GM21528 (cell line): ENCODE data around the gene MAGOHB.
A peak's percentile ranks its signal among the peaks of the same experiment; 100 is the strongest.
"Not testable (repeated sequence)": the region's sequence is repeated elsewhere in the genome, so short reads cannot be mapped to it uniquely, and the experiment has no call there.

Source experiments
- ATAC-seq: cut with Tn5 transposase; IDR thresholded peaks from one replicate; pipeline ENCODE4 v1.9.1; 2021; ENCODE audit warnings: mild to moderate bottlenecking, moderate library complexity; ENCODE audit not compliant: unreplicated experiment, low FRiP score

MAGOHB gene

DNA sequence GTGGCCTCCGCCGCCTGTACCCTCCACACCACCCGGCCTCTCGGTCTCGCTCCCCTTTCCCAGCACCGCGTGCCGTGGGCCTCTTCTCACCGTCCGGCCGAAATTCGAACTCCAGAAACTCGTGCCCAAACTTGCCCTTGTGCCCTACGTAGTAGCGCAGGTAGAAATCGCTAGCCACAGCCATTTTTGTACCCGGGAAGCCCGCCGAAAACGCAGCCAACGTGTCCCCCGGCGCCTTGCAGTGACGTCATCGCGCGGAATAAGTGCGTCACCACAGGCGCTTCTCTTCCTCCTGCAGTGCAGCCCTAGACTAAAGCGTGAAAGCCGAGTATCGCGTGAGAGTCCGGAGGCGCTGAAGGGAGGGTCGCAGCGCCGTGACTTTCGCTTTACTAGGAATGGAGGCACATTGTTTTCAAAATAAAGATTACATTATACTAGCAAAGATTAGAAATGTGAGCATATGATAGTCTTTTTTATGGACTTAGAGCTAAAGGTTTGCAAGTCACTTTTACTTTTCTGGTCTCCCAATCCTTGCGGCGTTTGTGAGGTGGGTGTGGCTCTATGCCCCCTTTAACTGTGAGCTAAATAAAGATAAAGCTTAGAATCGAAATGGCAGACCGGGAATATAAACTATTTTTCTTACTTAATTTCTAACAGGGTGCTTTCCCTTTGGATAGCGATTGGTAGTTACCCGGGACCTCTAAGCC, at the start of gene MAGOHB:
Gene MAGOHB (minus strand): TSS at position 261 of the 707 bp plus-strand sequence. CDS start 77 bp downstream, at position 184.
- peak; percentile 93 for ATAC-seq

DNA sequence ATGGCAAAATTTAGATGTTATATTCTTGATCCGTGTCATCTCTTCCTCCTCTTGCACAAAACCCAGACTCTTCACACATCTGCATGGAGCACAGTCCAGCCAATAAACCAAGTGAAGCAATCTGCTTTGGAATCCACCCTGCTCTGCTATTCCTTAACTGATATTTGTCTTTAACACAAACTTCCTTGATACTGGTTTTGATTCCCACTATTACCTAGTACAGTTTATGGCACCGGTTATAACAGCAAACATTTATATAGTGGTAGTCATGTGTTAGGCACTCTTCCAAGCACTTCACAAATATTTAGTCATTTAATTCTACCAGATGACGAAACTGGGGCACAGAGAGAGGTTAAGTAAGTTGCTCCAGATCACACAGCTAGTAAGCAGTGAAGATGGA, 47.9 kb upstream of the MAGOHB start:
- ATAC-seq = no peak

DNA sequence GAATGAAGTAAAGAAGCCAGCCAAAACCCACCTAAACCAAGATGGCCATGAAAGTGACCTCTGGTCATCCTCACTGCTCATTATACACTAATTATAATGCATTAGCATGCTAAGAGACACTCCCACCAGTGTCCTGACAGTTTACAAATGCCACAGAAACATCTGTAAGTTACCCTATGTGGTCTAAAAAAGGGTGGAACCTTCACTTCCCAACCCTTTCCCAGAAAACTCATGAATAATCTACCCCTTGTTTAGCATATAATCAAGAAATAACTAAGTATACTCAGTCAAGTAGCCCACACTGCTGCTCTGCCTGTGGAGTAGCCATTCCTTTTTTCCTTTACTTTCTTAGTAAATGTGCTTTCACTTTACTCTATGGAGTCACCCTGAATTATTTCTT, 40.6 kb upstream of the MAGOHB start:
- no peak for ATAC-seq

DNA sequence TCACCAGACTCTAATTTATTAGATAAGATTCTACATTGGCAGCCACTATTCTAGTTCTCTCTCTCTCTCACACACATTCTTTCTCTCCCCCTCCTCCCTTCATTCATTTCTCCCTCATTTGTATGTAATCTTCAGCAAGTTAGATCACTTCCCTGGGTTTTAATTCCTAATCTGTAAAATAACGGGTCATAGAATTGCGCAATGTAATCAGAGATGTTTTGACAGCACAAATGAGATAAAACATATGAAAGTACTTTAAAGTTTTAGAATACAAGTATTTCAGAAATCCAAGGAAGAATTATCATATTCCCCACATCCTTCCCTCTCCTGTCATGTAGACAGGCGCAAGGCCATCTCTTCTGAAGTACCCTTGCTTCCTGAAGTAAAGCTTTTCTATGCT, 38.8 kb upstream of the MAGOHB start:
- ATAC-seq = no peak

DNA sequence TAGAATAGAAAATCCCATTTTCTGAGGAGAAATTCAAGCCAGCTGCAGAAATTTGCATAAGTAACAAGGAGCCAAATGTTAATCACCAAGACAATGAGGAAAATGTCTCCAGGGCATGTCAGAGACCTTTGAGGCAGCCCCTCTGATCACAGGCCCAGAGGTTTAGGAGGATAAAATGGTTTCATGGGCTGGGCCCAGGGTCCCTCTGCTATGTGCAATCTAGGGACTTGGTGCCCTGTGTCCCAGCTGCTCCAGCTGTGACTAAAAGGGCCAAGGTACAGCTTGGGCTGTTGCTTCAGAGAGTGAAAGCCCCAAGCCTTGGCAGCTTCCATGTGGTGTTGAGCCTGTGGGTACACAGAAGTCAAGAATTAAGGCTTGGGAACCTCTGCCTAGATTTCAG, 33.2 kb upstream of the MAGOHB start:
- ATAC-seq = not testable (repeated sequence)

DNA sequence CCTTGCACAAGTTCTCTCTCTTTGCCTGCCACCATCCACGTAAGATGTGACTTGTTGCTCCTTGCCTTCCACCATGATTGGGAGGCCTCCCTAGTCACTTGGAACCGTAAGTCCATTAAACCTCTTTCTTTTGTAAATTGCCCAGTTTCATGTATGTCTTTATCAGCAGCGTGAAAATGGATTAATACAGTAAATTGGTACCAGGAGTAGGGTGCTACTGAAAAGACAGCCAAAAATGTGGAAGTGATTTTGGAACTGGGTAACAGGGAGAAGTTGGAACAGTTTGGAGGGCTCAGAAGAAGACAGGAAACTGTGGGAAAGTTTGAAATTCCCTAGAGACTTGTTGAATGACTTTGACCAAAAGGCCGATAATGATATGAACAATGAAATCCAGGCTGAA, 32.5 kb upstream of the MAGOHB start:
- ATAC-seq = no peak

DNA sequence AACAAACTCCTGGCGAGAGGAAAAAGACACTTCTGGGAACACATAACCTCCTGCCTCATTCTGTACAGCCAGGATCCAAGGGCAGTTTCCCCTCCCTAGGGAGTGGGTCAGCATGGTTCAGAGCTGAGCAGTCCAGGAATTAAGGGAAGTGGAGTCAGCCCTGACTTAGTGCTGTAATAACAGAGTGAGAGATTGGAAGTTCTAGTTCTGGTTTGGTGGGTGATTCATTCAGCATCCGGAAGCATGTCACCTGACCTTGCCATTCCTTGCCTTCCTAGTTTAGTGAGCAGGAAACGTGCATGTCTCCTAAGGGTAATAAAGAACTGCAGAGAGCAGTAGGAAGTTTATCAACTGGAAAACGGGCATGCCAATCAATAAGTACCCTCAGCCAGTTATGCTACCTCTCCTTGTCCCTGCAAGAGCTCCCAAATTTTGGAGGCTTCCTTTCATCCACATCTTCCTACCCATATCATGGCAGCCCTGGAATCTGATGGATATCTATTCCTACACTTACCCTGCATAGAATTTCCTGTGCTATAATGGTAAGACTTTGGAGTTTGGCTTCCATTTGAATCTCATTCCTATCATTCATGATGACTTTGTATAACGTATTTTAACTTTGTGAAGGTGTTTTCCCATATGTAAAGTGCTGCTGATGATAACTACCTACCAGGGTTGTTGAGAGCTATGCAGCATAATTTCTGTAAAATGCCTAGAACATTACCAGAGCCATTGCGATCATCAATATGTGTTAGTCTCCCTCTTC, 28.5 kb upstream of the MAGOHB start:
- ATAC-seq = no peak

DNA sequence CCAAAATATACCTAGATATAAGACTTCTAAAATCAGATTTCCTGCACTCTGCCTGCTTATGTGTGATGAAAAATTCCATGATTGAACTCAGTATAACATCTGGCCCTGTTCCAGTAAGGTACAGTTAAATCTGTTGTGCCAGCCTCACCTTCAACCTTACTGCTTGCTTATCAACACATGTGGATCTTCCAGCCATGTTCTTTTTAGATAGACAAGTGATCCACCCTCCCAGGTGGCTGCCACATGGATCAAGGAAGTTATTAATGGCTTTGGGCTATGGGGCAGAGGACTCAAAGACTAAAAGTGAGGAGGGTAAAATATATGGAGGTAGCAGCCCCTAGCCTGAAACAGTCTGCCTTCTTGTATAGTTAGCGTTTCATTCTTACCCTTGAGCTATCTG, 25.3 kb upstream of the MAGOHB start:
- ATAC-seq = no peak

DNA sequence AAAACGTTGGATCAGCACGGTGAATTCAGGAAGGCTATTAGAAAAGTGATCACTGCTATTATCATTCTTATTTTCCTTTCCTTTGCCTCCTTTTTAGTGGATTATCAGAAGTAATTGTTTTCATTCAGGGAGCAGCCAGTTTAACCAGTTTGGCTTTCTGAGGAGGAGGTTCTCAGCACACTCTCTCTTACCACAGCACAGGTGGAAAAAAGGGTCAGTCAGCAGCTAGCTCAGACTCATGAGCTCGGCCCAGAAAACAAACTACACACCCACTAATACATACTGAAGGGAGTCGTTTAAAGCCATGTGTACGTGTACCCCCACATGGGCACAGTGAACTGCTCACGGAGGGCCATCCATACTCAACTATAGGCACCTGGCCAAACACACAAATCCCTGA, 23.2 kb upstream of the MAGOHB start:
- no peak for ATAC-seq

DNA sequence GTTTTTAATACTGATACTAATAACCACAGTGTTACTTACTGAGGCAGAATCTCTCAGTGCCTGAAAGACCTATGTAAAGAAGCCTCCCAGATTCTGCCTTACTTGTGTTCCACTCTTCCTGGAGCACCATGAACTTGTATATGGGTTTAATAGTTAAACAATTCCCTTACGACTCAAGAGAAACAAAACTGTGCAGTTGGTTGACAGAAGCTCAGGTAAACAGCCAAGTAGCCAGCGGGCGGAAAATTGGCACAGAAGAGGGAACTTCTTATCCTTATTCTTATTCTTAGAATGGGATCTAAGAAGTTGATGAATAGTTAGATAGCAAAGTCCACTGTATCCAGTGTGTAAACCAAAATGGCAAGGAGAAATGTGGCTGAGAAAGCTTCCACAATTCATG, 22.7 kb upstream of the MAGOHB start:
- ATAC-seq = no peak

DNA sequence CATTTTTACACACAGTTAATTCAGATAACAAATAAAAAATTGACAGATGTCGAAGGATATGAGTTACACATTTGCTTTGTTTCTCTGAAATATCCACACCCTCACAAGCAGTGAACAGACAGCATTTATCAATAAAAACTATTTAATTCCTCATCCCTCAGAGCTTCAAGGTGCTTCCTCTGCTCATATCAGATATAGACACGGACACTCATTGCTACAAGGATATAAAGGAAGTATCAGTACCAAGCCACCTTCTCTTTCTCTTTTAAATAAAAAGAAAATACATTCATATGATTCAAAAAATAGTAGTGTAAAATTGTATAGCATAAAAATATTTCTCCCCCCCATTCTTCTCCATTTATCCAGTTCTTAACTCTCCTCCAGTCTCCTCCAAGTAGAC, 21.9 kb upstream of the MAGOHB start:
- no peak for ATAC-seq

DNA sequence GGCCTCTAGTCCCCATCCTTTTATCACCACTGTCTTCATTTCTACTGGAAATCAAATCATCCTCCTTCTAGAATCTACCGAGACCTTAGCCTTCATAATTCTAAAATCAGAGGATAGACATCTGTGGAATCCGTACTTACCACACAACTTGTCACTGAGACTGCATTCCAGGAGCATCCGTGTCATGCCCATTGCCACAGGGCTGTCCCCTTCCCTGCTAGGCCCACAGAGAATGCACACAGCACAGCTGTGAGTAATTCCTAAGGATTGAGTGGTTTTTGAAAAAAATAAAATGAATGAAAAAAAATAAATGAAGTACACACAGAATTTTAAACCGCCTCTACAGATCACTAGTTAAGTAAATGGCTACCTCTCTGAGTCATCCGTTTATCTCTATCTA, 21.0 kb upstream of the MAGOHB start:
- no peak for ATAC-seq

DNA sequence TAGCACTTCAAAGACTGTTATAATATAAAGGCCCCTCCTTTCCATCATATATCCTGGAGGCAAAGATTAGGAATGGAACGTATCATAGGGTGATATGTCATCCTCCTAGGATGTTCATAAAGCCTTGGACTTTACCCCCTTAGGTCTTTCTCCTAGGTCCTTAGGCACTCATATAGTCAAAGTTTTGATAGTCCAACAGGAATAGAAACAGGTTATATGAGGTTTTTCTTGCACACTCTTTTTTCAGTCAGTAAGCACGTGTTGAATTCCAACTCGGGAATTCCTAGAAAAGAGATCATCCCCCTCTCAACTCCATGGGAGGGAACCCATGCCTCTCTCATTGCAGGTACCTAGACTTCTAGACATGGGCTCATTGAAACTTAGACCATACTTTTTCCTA, 20.1 kb upstream of the MAGOHB start:
- no peak for ATAC-seq

DNA sequence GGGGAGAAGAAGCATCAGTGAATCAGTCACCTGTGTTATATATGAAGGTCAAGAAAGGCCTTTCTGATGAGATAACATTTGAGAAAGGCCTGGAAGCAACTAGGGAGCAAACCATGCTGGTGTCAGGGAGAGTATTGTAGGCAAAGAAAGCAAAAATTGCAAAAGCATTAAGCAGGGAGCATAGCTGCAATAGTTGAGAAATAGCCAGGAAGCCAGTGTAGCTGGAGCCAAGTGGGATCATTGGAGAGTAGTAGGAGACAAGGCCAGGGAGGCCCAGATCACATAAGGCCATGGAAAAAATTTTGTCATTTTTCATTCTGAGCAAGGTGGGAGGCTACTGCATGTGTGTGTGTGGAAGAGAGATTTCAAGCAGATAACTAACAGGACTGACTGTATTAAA, 18.8 kb upstream of the MAGOHB start:
- no peak for ATAC-seq

DNA sequence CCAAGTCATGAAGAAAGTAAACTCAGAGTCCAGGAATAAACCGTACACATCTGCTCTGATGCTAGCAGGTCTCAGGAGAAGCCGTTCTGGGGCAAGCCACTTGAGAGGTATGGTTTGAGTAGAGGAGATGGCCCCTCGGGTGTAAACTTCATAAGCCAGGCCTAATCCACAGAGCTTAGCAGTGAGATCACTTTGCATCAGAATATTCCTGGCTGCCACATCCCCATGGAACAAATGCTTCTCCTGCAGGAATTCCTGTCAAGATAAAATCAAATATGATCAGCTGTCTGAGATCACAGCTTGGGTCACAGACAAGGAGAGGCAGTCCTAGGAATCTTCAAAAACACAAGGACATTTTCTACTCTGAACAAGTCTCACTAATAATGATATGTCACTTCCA, 11.2 kb upstream of the MAGOHB start:
- ATAC-seq = no peak

DNA sequence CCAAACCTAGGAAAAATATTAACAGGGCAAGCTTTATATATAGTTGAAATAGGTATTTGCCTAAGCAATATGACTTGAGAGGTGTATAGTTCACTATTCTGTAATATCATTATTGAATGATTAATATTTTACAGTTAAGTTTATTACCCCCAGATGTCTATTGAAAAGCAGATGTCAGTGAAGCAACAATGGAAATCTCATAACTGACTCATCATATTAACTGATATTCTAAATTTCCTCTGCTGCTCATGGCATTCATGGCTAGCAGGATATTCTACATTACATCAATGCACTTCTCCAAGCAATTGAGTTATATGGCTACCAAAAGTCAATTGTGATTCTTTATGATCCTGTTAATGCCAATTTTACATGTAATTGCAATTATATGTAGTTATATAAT, 9.7 kb upstream of the MAGOHB start:
- no peak for ATAC-seq

DNA sequence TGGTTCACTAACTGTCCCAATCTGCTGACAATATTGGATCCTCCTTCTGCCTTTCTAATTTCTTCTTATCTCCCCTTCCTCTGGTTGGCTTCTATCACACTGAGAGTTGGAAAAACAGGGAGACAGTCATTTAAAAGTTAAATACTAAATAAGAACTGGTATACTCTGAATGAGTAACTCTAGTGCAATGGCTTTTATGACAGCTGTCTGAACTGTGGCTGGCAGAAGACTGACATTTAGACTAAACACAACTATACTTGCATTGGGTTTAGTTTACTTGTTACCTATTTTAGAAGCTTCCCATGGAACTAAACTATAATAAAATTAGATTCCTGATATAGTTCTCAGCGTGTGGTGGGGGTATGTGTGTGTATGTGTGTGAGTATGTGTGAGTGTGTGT, 7.9 kb upstream of the MAGOHB start:
- no peak for ATAC-seq

DNA sequence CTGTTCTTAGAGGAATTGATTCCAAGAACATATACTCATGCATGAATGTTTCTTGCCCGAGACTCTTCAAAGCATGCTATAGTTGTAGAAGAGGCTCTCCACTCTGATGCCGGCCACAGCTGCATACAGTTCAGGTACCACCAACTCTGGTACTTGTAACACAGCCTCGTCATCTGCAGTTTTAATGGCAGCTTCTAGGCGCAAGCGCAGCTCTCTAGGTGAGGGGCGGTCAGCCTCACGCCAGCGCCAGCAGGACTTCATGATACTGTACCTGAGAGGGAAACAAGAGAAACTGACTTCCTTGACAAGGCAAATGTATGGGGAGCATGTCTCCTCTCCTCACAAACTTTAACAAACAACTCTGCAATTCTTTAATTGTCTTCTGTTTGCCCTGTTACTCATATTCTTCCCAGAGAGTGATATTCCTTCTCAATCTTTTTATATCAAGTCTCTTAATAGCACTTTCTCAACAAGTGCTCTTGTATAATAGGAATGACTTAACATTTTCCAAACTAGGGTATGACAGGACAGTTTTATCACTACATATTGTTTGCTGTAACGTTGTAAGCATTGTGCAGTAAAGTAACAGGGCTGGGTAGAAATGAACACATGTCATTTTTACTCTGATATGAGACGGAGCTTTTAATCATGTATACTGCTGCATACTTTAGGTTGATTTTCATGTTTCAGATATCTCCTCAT, 6.8 kb upstream of the MAGOHB start:
- no peak for ATAC-seq

DNA sequence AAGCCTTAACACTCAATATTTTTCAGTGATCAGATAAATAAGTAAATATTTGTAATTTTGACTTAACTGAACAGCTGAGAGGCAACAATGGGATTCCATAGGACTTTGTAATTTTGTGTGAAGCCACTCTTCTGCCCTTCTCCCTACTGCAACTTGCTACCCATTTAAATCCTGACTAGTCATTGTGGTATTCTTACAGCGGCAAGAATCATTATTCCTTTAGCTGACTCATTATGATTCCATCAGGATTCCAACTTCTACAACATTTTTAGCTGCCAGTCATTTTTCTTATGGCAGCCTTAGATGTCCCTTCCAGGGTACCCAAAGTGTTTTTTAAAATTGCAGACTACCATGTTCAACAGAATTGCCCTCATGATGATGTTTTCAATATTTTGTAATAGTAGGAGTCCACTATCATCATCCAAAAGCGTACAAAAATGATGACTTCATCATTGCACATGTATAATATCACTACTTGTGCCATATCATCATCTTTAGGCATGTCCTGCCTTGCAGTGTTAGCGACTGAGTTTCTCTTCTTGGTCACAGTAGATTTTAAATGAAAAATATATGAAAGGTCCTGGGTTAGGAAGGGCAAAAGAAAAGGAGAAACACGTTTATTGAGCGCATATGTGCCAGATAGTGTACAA, 5.1 kb upstream of the MAGOHB start:
- no peak for ATAC-seq

DNA sequence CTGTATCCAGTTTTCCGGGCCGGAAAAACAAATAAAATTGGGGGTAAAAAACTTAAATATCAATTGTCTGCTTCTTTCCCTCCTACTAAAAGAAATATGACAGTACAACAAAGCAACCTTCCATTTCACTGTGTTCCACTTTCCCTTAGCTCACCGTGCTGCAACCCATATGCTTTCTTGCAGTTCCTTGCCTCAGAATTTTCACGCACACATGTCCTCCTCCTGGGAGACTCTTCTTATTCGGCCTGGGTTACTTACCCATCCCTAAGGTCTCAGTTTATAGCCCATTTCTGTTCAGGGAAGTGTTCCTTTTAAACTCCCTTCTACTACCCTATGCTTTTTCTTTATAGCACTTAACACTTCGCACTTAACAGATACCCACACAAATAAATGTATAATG, 4.5 kb upstream of the MAGOHB start:
- ATAC-seq = no peak

DNA sequence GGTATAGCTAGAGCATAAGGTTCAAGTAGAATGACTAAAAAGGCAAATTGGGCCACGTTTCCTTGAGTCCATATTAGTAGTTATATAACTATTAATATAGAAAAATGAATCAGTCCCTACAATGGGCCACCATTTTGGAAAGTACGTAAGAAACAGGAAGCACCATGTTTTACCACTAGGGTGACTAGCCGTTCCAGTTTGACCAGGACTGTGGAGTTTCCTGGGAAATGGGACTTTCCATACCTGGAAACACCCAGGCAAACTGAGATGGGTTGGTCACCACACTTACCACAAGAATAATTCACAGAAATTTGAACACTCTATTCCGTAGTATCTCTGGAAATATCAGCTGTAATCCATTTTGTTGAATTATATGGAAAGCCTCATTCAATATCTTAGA, 2.1 kb upstream of the MAGOHB start:
- ATAC-seq = no peak
